ENCODE results near the gene UBTD1.
"Not testable (repeated sequence)": the region's sequence is repeated elsewhere in the genome, so short reads cannot be mapped to it uniquely, and the experiment has no call there.

Gene UBTD1

GRCh38 chr10:97462309-97462708 is 36.4 kb upstream of the UBTD1 start:
- no peaks in the 10 kb centered on the region for H3K27me3 ChIP-seq (ENCODE audit: control insufficient read depth in 5 of 5, insufficient read depth in 4 of 5, low read length in 5 of 5)
- H3K27ac ChIP-seq (ENCODE audit: low read depth, low read length): no peak overlapping the region
- peaks cover 7 to 94% (median 89%) of the 10 kb centered on the region in 5 donors for H3K36me3 ChIP-seq (ENCODE audit: control insufficient read depth in 5 of 5, insufficient read depth in 5 of 5, low read length in 5 of 5)
- no peak overlapping the region for H3K9ac ChIP-seq (ENCODE audit: low read length in 5 of 5)
- H3K4me1 ChIP-seq (ENCODE audit: control insufficient read depth in 5 of 5, insufficient read depth in 5 of 5, low read length in 5 of 5): peaks cover 4 to 27% (median 19%) of the 10 kb centered on the region in 5 donors
- no peaks in the 10 kb centered on the region for H3K9me3 ChIP-seq (ENCODE audit: control insufficient read depth in 5 of 5, low read length in 5 of 5)
- H3K4me3 ChIP-seq (ENCODE audit: low read depth in 1 of 5, low read length in 5 of 5): no peak overlapping the region

GRCh38 chr10:97463363-97464132 is 35.2 kb upstream of the UBTD1 start:
- no peaks in the 10 kb centered on the region for H3K27me3 ChIP-seq (ENCODE audit: control insufficient read depth in 5 of 5, insufficient read depth in 4 of 5, low read length in 5 of 5)
- no peaks in the 10 kb centered on the region for H3K9me3 ChIP-seq (ENCODE audit: control insufficient read depth in 5 of 5, low read length in 5 of 5)
- H3K36me3 ChIP-seq (ENCODE audit: control insufficient read depth in 5 of 5, insufficient read depth in 5 of 5, low read length in 5 of 5): peaks cover 10 to 95% (median 90%) of the 10 kb centered on the region in 5 donors
- no peak overlapping the region for H3K4me3 ChIP-seq (ENCODE audit: low read depth in 1 of 5, low read length in 5 of 5)
- no peak overlapping the region for H3K9ac ChIP-seq (ENCODE audit: low read length in 5 of 5)
- peaks cover 4 to 27% (median 19%) of the 10 kb centered on the region in 5 donors for H3K4me1 ChIP-seq (ENCODE audit: control insufficient read depth in 5 of 5, insufficient read depth in 5 of 5, low read length in 5 of 5)
- no peak overlapping the region for H3K27ac ChIP-seq (ENCODE audit: low read depth, low read length)

GRCh38 chr10:97464226-97464625 is 34.5 kb upstream of the UBTD1 start:
- Histone ChIP-seq H3K9me3 (ENCODE audit: control insufficient read depth in 5 of 5, low read length in 5 of 5) (no peaks in the 10 kb centered on the region), H3K9ac (ENCODE audit: low read length in 5 of 5) (no peak overlapping the region), H3K27ac (ENCODE audit: low read depth, low read length) (no peak overlapping the region), H3K4me3 (ENCODE audit: low read depth in 1 of 5, low read length in 5 of 5) (no peak overlapping the region), H3K4me1 (ENCODE audit: control insufficient read depth in 5 of 5, insufficient read depth in 5 of 5, low read length in 5 of 5) (peaks cover 4 to 27% (median 19%) of the 10 kb centered on the region in 5 donors), H3K27me3 (ENCODE audit: control insufficient read depth in 5 of 5, insufficient read depth in 4 of 5, low read length in 5 of 5) (no peaks in the 10 kb centered on the region), H3K36me3 (ENCODE audit: control insufficient read depth in 5 of 5, insufficient read depth in 5 of 5, low read length in 5 of 5) (peaks cover 11 to 95% (median 89%) of the 10 kb centered on the region in 5 donors)

- no peaks in the 10 kb centered on the region for H3K27me3 ChIP-seq (ENCODE audit: control insufficient read depth in 5 of 5, insufficient read depth in 4 of 5, low read length in 5 of 5)
- H3K4me3 ChIP-seq (ENCODE audit: low read depth in 1 of 5, low read length in 5 of 5): peak overlapping the region in 1 of 5 donors; percentile 19
- peaks cover 20 to 95% (median 88%) of the 10 kb centered on the region in 5 donors for H3K36me3 ChIP-seq (ENCODE audit: control insufficient read depth in 5 of 5, insufficient read depth in 5 of 5, low read length in 5 of 5)
- no peak overlapping the region for H3K9ac ChIP-seq (ENCODE audit: low read length in 5 of 5)
- peak overlapping the region; percentile 27 for H3K27ac ChIP-seq (ENCODE audit: low read depth, low read length)
- no peaks in the 10 kb centered on the region for H3K9me3 ChIP-seq (ENCODE audit: control insufficient read depth in 5 of 5, low read length in 5 of 5)
- H3K4me1 ChIP-seq (ENCODE audit: control insufficient read depth in 5 of 5, insufficient read depth in 5 of 5, low read length in 5 of 5): peaks cover 4 to 27% (median 19%) of the 10 kb centered on the region in 5 donors
Measured at GRCh38 chr10:97465982-97466381, 32.7 kb upstream of the UBTD1 start.

GRCh38 chr10:97466755-97467154 is 32.0 kb upstream of the UBTD1 start:
- H3K4me1 ChIP-seq (ENCODE audit: control insufficient read depth in 5 of 5, insufficient read depth in 5 of 5, low read length in 5 of 5): peaks cover 4 to 27% (median 19%) of the 10 kb centered on the region in 5 donors
- H3K9ac ChIP-seq (ENCODE audit: low read length in 5 of 5): no peak overlapping the region
- no peaks in the 10 kb centered on the region for H3K27me3 ChIP-seq (ENCODE audit: control insufficient read depth in 5 of 5, insufficient read depth in 4 of 5, low read length in 5 of 5)
- no peak overlapping the region for H3K4me3 ChIP-seq (ENCODE audit: low read depth in 1 of 5, low read length in 5 of 5)
- peak overlapping the region; percentile 27 for H3K27ac ChIP-seq (ENCODE audit: low read depth, low read length)
- peaks cover 19 to 87% (median 80%) of the 10 kb centered on the region in 5 donors for H3K36me3 ChIP-seq (ENCODE audit: control insufficient read depth in 5 of 5, insufficient read depth in 5 of 5, low read length in 5 of 5)
- no peaks in the 10 kb centered on the region for H3K9me3 ChIP-seq (ENCODE audit: control insufficient read depth in 5 of 5, low read length in 5 of 5)

GRCh38 chr10:97468162-97468561 is 30.6 kb upstream of the UBTD1 start:
- peaks cover 19 to 87% (median 75%) of the 10 kb centered on the region in 5 donors for H3K36me3 ChIP-seq (ENCODE audit: control insufficient read depth in 5 of 5, insufficient read depth in 5 of 5, low read length in 5 of 5)
- no peak overlapping the region for H3K27ac ChIP-seq (ENCODE audit: low read depth, low read length)

GRCh38 chr10:97468781-97469180 is 29.9 kb upstream of the UBTD1 start:
- peaks cover 24 to 87% (median 76%) of the 10 kb centered on the region in 5 donors for H3K36me3 ChIP-seq (ENCODE audit: control insufficient read depth in 5 of 5, insufficient read depth in 5 of 5, low read length in 5 of 5)

More at GRCh38 chr10:97468162-97468561, 30.6 kb upstream of the UBTD1 start:
- H3K4me1 ChIP-seq (ENCODE audit: control insufficient read depth in 5 of 5, insufficient read depth in 5 of 5, low read length in 5 of 5): peaks cover 4 to 27% (median 19%) of the 10 kb centered on the region in 5 donors
- H3K9ac ChIP-seq (ENCODE audit: low read length in 5 of 5): no peak overlapping the region
- no peaks in the 10 kb centered on the region for H3K27me3 ChIP-seq (ENCODE audit: control insufficient read depth in 5 of 5, insufficient read depth in 4 of 5, low read length in 5 of 5)
- no peak overlapping the region for H3K4me3 ChIP-seq (ENCODE audit: low read depth in 1 of 5, low read length in 5 of 5)
- H3K9me3 ChIP-seq (ENCODE audit: control insufficient read depth in 5 of 5, low read length in 5 of 5): no peaks in the 10 kb centered on the region

GRCh38 chr10:97474918-97475317 is 23.8 kb upstream of the UBTD1 start:
- peaks cover 30 to 87% (median 73%) of the 10 kb centered on the region in 5 donors for H3K36me3 ChIP-seq (ENCODE audit: control insufficient read depth in 5 of 5, insufficient read depth in 5 of 5, low read length in 5 of 5)
- H3K4me3 ChIP-seq (ENCODE audit: low read depth in 1 of 5, low read length in 5 of 5): no peak overlapping the region
- no peaks in the 10 kb centered on the region for H3K9me3 ChIP-seq (ENCODE audit: control insufficient read depth in 5 of 5, low read length in 5 of 5)
- no peak overlapping the region for H3K27ac ChIP-seq (ENCODE audit: low read depth, low read length)
- no peak overlapping the region for H3K9ac ChIP-seq (ENCODE audit: low read length in 5 of 5)
- H3K4me1 ChIP-seq (ENCODE audit: control insufficient read depth in 5 of 5, insufficient read depth in 5 of 5, low read length in 5 of 5): peaks cover 0 to 8% (median 6%) of the 10 kb centered on the region in 5 donors
- no peaks in the 10 kb centered on the region for H3K27me3 ChIP-seq (ENCODE audit: control insufficient read depth in 5 of 5, insufficient read depth in 4 of 5, low read length in 5 of 5)

More at GRCh38 chr10:97468781-97469180, 29.9 kb upstream of the UBTD1 start:
- H3K27me3 ChIP-seq (ENCODE audit: control insufficient read depth in 5 of 5, insufficient read depth in 4 of 5, low read length in 5 of 5); H3K27ac ChIP-seq (ENCODE audit: low read depth, low read length); H3K9ac ChIP-seq (ENCODE audit: low read length in 5 of 5); H3K9me3 ChIP-seq (ENCODE audit: control insufficient read depth in 5 of 5, low read length in 5 of 5); H3K4me3 ChIP-seq (ENCODE audit: low read depth in 1 of 5, low read length in 5 of 5): not testable (repeated sequence)
- H3K4me1 ChIP-seq (ENCODE audit: control insufficient read depth in 5 of 5, insufficient read depth in 5 of 5, low read length in 5 of 5): peaks cover 4 to 25% (median 19%) of the 10 kb centered on the region in 5 donors

GRCh38 chr10:97475936-97476594 is 22.7 kb upstream of the UBTD1 start:
- H3K4me3 ChIP-seq (ENCODE audit: low read depth in 1 of 5, low read length in 5 of 5): no peak overlapping the region
- H3K36me3 ChIP-seq (ENCODE audit: control insufficient read depth in 5 of 5, insufficient read depth in 5 of 5, low read length in 5 of 5): peaks cover 21 to 88% (median 74%) of the 10 kb centered on the region in 5 donors
- no peaks in the 10 kb centered on the region for H3K27me3 ChIP-seq (ENCODE audit: control insufficient read depth in 5 of 5, insufficient read depth in 4 of 5, low read length in 5 of 5)
- no peak overlapping the region for H3K9ac ChIP-seq (ENCODE audit: low read length in 5 of 5)
- H3K27ac ChIP-seq (ENCODE audit: low read depth, low read length): no peak overlapping the region
- H3K9me3 ChIP-seq (ENCODE audit: control insufficient read depth in 5 of 5, low read length in 5 of 5): no peaks in the 10 kb centered on the region
- H3K4me1 ChIP-seq (ENCODE audit: control insufficient read depth in 5 of 5, insufficient read depth in 5 of 5, low read length in 5 of 5): peaks cover 0 to 8% (median 6%) of the 10 kb centered on the region in 5 donors

GRCh38 chr10:97479410-97479809 is 19.3 kb upstream of the UBTD1 start:
- Histone ChIP-seq H3K4me1 (ENCODE audit: control insufficient read depth in 5 of 5, insufficient read depth in 5 of 5, low read length in 5 of 5) (peaks cover 0 to 10% (median 6%) of the 10 kb centered on the region in 5 donors), H3K36me3 (ENCODE audit: control insufficient read depth in 5 of 5, insufficient read depth in 5 of 5, low read length in 5 of 5) (peaks cover 23 to 75% (median 61%) of the 10 kb centered on the region in 5 donors)
- H3K4me3 ChIP-seq (ENCODE audit: low read depth in 1 of 5, low read length in 5 of 5); H3K27me3 ChIP-seq (ENCODE audit: control insufficient read depth in 5 of 5, insufficient read depth in 4 of 5, low read length in 5 of 5); H3K27ac ChIP-seq (ENCODE audit: low read depth, low read length); H3K9me3 ChIP-seq (ENCODE audit: control insufficient read depth in 5 of 5, low read length in 5 of 5); H3K9ac ChIP-seq (ENCODE audit: low read length in 5 of 5): not testable (repeated sequence)

Data from subcutaneous abdominal adipose tissue (tissue), 5 donors.